Astrocyte (in vitro differentiated cells and primary cell): ENCODE data around the gene MAN2A1. TPM values are rescaled to one million over a fixed set of nuclear protein-coding genes. Genes with fewer than 3 reads are reported as not detected.

Source experiments
- DNase-seq: peaks from one replicate; pipeline ENCODE4 v3.0.0-alpha.2; 2010; ENCODE audit warnings: low read depth
- FAIRE-seq: peaks from 2 replicates; lab custom pipeline; 2011; peaks lifted over from hg19 to GRCh38; lab: Jason Lieb, UNC
- H2AFZ ChIP-seq: 2 replicates; pipeline ENCODE4 v1.6.0; 2012; ENCODE audit warnings: low read depth, low read length, inconsistent platforms
- H3K27ac ChIP-seq: 2 replicates; pipeline ENCODE4 v1.5.1; 2011; ENCODE audit warnings: low read depth, low read length, inconsistent platforms
- H3K27me3 ChIP-seq: 2 replicates; pipeline ENCODE4 v1.6.0; 2011; ENCODE audit warnings: low read length, inconsistent platforms; ENCODE audit not compliant: insufficient read depth
- H3K36me3 ChIP-seq: 2 replicates; pipeline ENCODE4 v1.5.1; 2011; ENCODE audit warnings: low read length, inconsistent platforms; ENCODE audit not compliant: insufficient read depth
- H3K4me1 ChIP-seq: 2 replicates; pipeline ENCODE4 v1.5.1; 2011; ENCODE audit warnings: low read length, inconsistent platforms; ENCODE audit not compliant: insufficient read depth
- H3K4me2 ChIP-seq: 2 replicates; pipeline ENCODE4 v1.6.0; 2012; ENCODE audit warnings: low read length, inconsistent platforms
- H3K4me3 ChIP-seq: 2 replicates; pipeline ENCODE4 v1.5.1; 2011; ENCODE audit warnings: low read depth, mild to moderate bottlenecking, low read length, inconsistent platforms; ENCODE audit not compliant: insufficient read depth
- H3K79me2 ChIP-seq: 2 replicates; pipeline ENCODE4 v1.6.0; 2012; ENCODE audit warnings: mild to moderate bottlenecking, low read length, inconsistent platforms; ENCODE audit not compliant: insufficient read depth
- H3K9ac ChIP-seq: 2 replicates; pipeline ENCODE4 v1.6.0; 2012; ENCODE audit warnings: mild to moderate bottlenecking, low read length, inconsistent platforms
- H3K9me3 ChIP-seq: 2 replicates; pipeline ENCODE4 v1.5.1; 2012; ENCODE audit warnings: low read depth, mild to moderate bottlenecking, low read length, inconsistent platforms; ENCODE audit not compliant: insufficient read depth
- H4K20me1 ChIP-seq: 2 replicates; pipeline ENCODE4 v1.6.0; 2012; ENCODE audit warnings: low read length, inconsistent platforms; ENCODE audit not compliant: insufficient read depth
- H3K27ac Mint-ChIP-seq: one replicate; pipeline ENCODE4 v1.8.0; 2021; ENCODE audit warnings: mild to moderate bottlenecking, mixed read lengths; ENCODE audit not compliant: unreplicated experiment
- H3K27me3 Mint-ChIP-seq: one replicate; pipeline ENCODE4 v1.8.0; 2021; ENCODE audit warnings: low read depth, mixed read lengths; ENCODE audit not compliant: unreplicated experiment
- H3K36me3 Mint-ChIP-seq: one replicate; pipeline ENCODE4 v1.8.0; 2021; ENCODE audit warnings: low read depth, mixed read lengths; ENCODE audit not compliant: unreplicated experiment
- H3K4me1 Mint-ChIP-seq: one replicate; pipeline ENCODE4 v1.8.0; 2021; ENCODE audit warnings: low read depth, mixed read lengths; ENCODE audit not compliant: unreplicated experiment
- H3K4me3 Mint-ChIP-seq: one replicate; pipeline ENCODE4 v1.8.0; 2021; ENCODE audit warnings: mild to moderate bottlenecking, moderate library complexity, mixed read lengths; ENCODE audit not compliant: unreplicated experiment
- H3K9me3 Mint-ChIP-seq: one replicate; pipeline ENCODE4 v1.8.0; 2021; ENCODE audit warnings: mild to moderate bottlenecking, mixed read lengths; ENCODE audit not compliant: unreplicated experiment
- CTCF ChIP-seq: IDR thresholded peaks from 2 replicates; pipeline ENCODE4 v1.5.1; 2011; ENCODE audit warnings: low read depth, mild to moderate bottlenecking, inconsistent platforms, low read length, moderate library complexity; ENCODE audit not compliant: insufficient read depth
- EZH2 ChIP-seq: IDR thresholded peaks from 2 replicates; pipeline ENCODE4 v1.6.1; 2012; ENCODE audit warnings: mild to moderate bottlenecking, low read length, inconsistent platforms; ENCODE audit not compliant: insufficient read depth
- total RNA-seq: library from RNA; stranded (reverse); gene quantifications from 2 replicates; pipeline ENCODE4 v1.2.1, GENCODE V29; 2021

MAN2A1 gene
- total RNA-seq, 1 donor from 2014 or later, result 109 TPM

GRCh38 chr5:109644829-109645228, 44.9 kb upstream of the MAN2A1 start:
- H3K4me1 ChIP-seq, result no peaks in the 10 kb centered on the region
- no peak for TF ChIP-seq EZH2
- no peak for TF ChIP-seq CTCF
- no peak for DNase-seq
- no peaks in the 10 kb centered on the region for H3K79me2 ChIP-seq
- H3K27ac ChIP-seq, result no peak overlapping the region
- H3K27ac Mint-ChIP-seq, result no peak overlapping the region
- no peak overlapping the region for H3K4me2 ChIP-seq
- no peak overlapping the region for H2AFZ ChIP-seq
- H3K9me3 ChIP-seq, result no peaks in the 10 kb centered on the region
- H3K36me3 ChIP-seq, result no peaks in the 10 kb centered on the region
- H3K4me3 ChIP-seq, result no peak overlapping the region
- H3K9ac ChIP-seq, result no peak overlapping the region
- no peaks in the 10 kb centered on the region for H3K27me3 ChIP-seq
- no peaks in the 10 kb centered on the region for H3K27me3 Mint-ChIP-seq
- H3K4me1 Mint-ChIP-seq, result no peaks in the 10 kb centered on the region
- H4K20me1 ChIP-seq, result no peaks in the 10 kb centered on the region
- H3K36me3 Mint-ChIP-seq, result no peaks in the 10 kb centered on the region
- peaks cover 2% of the 10 kb centered on the region for H3K9me3 Mint-ChIP-seq
- no peak for FAIRE-seq
- no peak overlapping the region for H3K4me3 Mint-ChIP-seq

- Histone ChIP-seq H3K9ac (no peak overlapping the region), H3K4me1 (no peaks in the 10 kb centered on the region), H3K27ac (no peak overlapping the region), H2AFZ (no peak overlapping the region), H4K20me1 (no peaks in the 10 kb centered on the region), H3K4me2 (no peak overlapping the region), H3K9me3 (no peaks in the 10 kb centered on the region), H3K4me3 (no peak overlapping the region), H3K36me3 (no peaks in the 10 kb centered on the region), H3K27me3 (no peaks in the 10 kb centered on the region), H3K79me2 (no peaks in the 10 kb centered on the region)
- Mint-ChIP-seq H3K27ac (no peak overlapping the region), H3K4me1 (no peaks in the 10 kb centered on the region), H3K36me3 (no peaks in the 10 kb centered on the region), H3K27me3 (no peaks in the 10 kb centered on the region), H3K4me3 (no peak overlapping the region), H3K9me3 (no peaks in the 10 kb centered on the region)
- TF ChIP-seq CTCF (no peak), EZH2 (no peak)
- FAIRE-seq, result no peak
- no peak for DNase-seq
Measured at GRCh38 chr5:109645707-109646192, 44.0 kb upstream of the MAN2A1 start.

- Histone ChIP-seq H4K20me1 (no peaks in the 10 kb centered on the region), H3K79me2 (no peaks in the 10 kb centered on the region), H3K36me3 (no peaks in the 10 kb centered on the region), H2AFZ (peak overlapping the region; percentile 15), H3K9me3 (no peaks in the 10 kb centered on the region), H3K4me2 (no peak overlapping the region), H3K9ac (no peak overlapping the region), H3K4me1 (no peaks in the 10 kb centered on the region), H3K4me3 (no peak overlapping the region), H3K27ac (no peak overlapping the region), H3K27me3 (no peaks in the 10 kb centered on the region)
- Mint-ChIP-seq H3K27me3 (no peaks in the 10 kb centered on the region), H3K9me3 (no peaks in the 10 kb centered on the region), H3K27ac (no peak overlapping the region), H3K4me1 (peaks cover under 1% of the 10 kb centered on the region), H3K36me3 (no peaks in the 10 kb centered on the region), H3K4me3 (no peak overlapping the region)
- FAIRE-seq, result no peak
- no peak for DNase-seq
- TF ChIP-seq CTCF (no peak), EZH2 (no peak)
Measured at GRCh38 chr5:109649318-109649717, 40.4 kb upstream of the MAN2A1 start.
